Cardiac fibroblast (primary cell): ENCODE results near the gene KHSRP.

ENCODE experiments used
- DNase-seq, 2 donors: peaks; one replicate each; pipeline versions ENCODE4 v3.0.0 to v3.0.0-alpha.2; 2010; ENCODE audit warnings: low read depth in 2 of 2
- H3K4me3 ChIP-seq, 2 donors: replicated peaks in 1 of 2; 1 replicate in 1 of 2; 2 replicates in 1 of 2; pipeline ENCODE4 v1.5.1; 2011; ENCODE audit warnings: low read depth in 2 of 2, low read length in 2 of 2, mild to moderate bottlenecking in 2 of 2, moderate library complexity in 1 of 2
- TF ChIP-seq, protein P1 (sequence below): IDR thresholded peaks from one replicate; pipeline ENCODE4 v1.5.1; 2011; ENCODE audit warnings: low read depth, mild to moderate bottlenecking, low read length, inconsistent platforms

KHSRP gene, protein sequence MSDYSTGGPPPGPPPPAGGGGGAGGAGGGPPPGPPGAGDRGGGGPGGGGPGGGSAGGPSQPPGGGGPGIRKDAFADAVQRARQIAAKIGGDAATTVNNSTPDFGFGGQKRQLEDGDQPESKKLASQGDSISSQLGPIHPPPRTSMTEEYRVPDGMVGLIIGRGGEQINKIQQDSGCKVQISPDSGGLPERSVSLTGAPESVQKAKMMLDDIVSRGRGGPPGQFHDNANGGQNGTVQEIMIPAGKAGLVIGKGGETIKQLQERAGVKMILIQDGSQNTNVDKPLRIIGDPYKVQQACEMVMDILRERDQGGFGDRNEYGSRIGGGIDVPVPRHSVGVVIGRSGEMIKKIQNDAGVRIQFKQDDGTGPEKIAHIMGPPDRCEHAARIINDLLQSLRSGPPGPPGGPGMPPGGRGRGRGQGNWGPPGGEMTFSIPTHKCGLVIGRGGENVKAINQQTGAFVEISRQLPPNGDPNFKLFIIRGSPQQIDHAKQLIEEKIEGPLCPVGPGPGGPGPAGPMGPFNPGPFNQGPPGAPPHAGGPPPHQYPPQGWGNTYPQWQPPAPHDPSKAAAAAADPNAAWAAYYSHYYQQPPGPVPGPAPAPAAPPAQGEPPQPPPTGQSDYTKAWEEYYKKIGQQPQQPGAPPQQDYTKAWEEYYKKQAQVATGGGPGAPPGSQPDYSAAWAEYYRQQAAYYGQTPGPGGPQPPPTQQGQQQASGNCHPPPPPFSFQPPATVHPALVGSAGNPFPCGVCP

GRCh38 chr19:6424195-6424938 lies at the start of gene KHSRP:
Gene KHSRP (minus strand): TSS chr19:6424811. CDS start chr19:6424701, 110 bp downstream.
- H3K4me3 ChIP-seq = peak within 1 kb of the TSS; percentile 93 to 99
- TF ChIP-seq, protein P1, sequence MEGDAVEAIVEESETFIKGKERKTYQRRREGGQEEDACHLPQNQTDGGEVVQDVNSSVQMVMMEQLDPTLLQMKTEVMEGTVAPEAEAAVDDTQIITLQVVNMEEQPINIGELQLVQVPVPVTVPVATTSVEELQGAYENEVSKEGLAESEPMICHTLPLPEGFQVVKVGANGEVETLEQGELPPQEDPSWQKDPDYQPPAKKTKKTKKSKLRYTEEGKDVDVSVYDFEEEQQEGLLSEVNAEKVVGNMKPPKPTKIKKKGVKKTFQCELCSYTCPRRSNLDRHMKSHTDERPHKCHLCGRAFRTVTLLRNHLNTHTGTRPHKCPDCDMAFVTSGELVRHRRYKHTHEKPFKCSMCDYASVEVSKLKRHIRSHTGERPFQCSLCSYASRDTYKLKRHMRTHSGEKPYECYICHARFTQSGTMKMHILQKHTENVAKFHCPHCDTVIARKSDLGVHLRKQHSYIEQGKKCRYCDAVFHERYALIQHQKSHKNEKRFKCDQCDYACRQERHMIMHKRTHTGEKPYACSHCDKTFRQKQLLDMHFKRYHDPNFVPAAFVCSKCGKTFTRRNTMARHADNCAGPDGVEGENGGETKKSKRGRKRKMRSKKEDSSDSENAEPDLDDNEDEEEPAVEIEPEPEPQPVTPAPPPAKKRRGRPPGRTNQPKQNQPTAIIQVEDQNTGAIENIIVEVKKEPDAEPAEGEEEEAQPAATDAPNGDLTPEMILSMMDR = no peak
- no peak for DNase-seq

DNA sequence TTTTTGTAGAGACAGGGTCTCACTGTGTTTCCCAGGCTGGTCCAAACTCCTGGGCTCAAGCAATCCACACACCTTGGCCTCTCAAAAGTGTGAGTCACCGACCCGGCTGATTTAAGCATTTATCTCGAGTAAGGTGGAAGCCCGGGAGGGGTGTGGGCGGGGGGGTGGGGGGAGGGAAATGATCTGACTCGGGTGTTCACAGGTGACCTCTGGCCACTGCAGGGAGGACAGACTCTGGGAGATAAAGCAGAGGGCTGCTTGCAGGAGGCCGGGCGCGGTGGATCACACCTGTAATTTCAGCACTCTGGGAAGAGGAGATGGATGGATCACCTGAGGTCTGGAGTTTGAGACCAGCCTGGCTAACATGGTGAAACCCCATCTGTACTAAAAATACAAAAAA lies 49.0 kb upstream of the KHSRP start:
- no peak for DNase-seq
- TF ChIP-seq, protein P1 = no peak
- no peak overlapping the region for H3K4me3 ChIP-seq

- H3K4me3 ChIP-seq = no peak overlapping the region
- TF ChIP-seq, protein P1 = no peak
- no peak for DNase-seq
Observed at GRCh38 chr19:6472713-6473112, 48.1 kb upstream of the KHSRP start.

DNA sequence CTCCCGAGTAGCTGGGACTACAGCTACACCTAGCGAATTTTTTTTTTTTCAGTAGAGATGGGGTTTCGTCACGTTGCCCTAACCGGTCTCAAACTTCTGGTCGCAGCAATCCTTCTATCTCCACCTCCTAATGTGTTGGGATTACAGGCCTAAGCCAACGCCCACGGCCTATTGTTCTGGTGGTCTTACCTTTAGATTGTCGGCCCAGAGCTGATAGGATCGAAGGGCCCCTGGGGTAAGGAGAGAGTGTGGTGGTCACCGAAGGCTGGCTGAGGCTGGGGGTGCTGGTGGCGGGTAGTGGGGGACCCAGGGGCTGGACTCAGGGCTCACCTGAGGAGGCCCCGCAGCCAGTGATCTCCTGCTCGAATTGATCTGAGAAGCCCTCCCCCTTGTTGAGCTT lies 46.5 kb upstream of the KHSRP start:
- no peak for DNase-seq
- no peak overlapping the region for H3K4me3 ChIP-seq
- TF ChIP-seq, protein P1 = no peak

- TF ChIP-seq, protein P1 = no peak
- H3K4me3 ChIP-seq = no peak overlapping the region
- no peak for DNase-seq
Observed at GRCh38 chr19:6470173-6470572, 45.6 kb upstream of the KHSRP start.

DNA sequence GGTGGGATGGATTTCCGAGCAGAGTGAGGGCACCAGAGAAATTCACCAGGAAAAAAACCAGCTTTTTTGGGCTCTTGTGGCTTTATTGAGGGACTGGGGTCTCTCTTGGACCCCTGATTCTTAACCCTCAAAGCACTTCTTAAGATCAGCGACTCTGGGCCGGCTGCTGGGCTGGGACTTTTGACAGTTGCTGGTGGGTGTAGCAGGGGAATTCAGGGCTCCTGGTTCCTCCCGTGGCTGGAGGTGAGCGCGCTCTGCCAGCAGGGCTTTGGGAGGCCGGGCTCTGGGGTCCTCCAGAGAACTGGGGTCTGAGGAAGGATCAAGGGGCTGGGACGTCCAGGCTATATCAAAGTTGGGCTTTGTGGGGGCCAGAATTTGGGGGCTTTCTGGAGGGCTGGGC lies 42.8 kb upstream of the KHSRP start:
- DNase-seq = no peak
- TF ChIP-seq, protein P1 = no peak
- H3K4me3 ChIP-seq = no peak overlapping the region
